Kidney tubule cell (primary cell): Measurements from ENCODE around the gene TPRX1.
"Not testable (repeated sequence)": the region's sequence is repeated elsewhere in the genome, so short reads cannot be mapped to it uniquely, and the experiment has no call there.

Experiments used
- DNase-seq: peaks from one replicate; pipeline ENCODE4 v3.0.0-alpha.2; 2018; ENCODE audit warnings: low spot score

TPRX1 gene

GRCh38 chr19:47801270-47801669 lies 3.1 kb downstream of the TPRX1 start:
- DNase-seq = no peak

- no peak for DNase-seq
Measured at GRCh38 chr19:47798904-47799266, 5.5 kb downstream of the TPRX1 start.

GRCh38 chr19:47797996-47798903 lies 6.1 kb downstream of the TPRX1 start:
- DNase-seq = no peak

DNA sequence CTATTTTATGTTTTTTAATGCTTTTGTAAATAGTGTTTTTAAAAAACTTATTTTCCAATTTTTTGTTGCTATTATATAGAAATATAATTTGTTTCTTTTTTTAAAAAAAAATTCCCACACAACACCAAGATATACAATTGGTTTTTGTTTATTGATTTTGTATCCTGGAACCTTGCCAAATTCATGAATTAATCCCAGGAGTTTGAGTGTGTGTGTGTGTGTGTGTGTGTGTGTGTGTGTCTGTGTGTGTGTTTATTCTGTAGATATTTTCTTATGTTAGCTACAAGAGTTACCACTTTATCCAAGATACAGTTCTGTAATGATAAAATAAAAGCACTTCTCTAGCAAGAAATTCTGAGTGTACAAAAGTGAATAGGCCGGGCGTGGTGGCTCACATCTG lies 7.6 kb downstream of the TPRX1 start:
- DNase-seq = no peak

GRCh38 chr19:47794526-47794925 lies 9.8 kb downstream of the TPRX1 start:
- DNase-seq = no peak

- DNase-seq = no peak
Measured at GRCh38 chr19:47792616-47793015, 11.7 kb downstream of the TPRX1 start.

- DNase-seq = peak; percentile 66
Measured at GRCh38 chr19:47790398-47790814, 13.9 kb downstream of the TPRX1 start.

DNA sequence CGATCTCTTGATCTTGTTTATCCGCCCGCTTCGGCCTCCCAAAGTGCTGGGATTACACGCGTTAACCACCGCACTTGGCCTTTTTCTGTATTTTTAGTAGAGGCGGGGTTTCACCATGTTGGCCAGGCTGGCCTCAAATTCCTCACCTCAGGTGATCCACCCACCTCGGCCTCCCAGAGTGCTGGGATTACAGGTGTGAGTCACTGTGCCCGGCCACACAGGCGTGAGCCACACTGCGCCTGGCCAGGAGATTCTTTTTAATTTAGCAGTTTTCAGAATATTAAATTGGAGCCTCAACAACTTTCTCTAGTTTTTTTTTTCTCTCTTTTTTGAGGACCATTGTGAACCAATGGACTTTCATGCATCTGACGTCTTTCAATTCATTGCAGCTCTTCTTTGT lies 14.5 kb downstream of the TPRX1 start:
- DNase-seq = peak; percentile 48

- not testable (repeated sequence) for DNase-seq
Measured at GRCh38 chr19:47787307-47787706, 17.0 kb downstream of the TPRX1 start.

DNA sequence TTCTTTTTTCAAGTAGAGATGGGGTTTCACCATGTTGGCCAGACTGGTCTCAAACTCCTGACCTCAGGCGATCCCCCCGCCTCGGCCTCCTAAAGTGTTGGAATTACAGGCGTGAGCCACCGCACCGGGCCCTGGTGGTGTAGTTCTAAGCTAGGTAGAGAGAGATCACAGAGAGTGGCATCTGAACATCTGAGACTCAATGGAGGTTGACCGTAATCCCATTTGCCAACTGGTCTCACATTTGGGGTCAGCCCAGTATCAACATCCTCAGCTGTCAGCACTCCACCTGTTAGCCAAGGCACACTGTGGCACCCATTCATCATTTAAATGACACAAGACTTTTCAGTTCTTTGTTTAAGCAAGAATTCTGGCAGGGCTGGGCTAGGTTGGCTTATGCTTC lies 17.8 kb downstream of the TPRX1 start:
- no peak for DNase-seq

DNA sequence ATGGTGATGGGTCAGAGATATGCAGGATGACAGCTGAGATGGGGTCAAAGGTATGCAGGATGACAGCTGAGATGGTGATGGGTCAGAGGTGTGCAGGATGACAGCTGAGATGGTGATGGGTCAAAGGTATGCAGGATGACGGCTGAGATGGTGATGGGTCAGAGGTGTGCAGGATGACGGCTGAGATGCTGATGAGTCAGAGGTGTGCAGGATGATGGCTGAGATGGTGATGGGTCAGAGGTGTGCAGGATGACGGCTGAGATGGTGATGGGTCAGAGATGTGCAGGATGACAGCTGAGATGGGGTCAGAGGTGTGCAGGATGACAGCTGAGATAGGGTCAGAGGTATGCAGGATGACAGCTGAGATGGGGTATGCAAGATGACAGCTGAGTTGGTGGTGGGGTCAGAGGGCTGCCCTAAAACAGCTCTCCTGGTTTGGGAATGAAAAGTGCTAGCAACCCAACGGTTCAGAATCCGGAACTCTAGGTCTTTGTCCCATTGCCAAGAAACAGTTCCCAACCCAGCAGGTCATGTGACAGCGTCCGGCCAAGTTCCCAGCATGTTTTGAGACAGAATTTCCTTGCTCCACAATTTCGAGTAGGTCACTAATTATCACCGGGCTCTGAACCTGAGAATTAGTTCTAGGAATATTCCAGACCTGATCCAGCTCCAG lies 22.6 kb downstream of the TPRX1 start:
- no peak for DNase-seq

DNA sequence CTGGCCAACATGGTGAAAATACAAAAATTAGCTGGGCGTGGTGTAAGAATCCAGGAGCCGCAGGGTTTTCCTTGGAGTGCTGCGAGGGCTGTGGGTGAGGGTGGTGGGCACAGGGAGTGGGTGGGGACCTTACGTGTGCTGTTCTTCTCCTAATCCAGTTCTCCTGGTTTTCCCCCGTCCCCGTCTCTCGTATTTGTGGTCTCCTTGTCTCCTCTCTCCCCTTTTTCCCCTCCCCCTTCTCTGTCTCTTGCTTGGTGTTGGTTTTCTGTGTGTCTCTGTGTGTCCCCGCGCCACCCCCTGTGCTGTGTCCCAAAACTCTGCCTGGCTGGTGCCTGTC lies 24.2 kb downstream of the TPRX1 start:
- no peak for DNase-seq

DNA sequence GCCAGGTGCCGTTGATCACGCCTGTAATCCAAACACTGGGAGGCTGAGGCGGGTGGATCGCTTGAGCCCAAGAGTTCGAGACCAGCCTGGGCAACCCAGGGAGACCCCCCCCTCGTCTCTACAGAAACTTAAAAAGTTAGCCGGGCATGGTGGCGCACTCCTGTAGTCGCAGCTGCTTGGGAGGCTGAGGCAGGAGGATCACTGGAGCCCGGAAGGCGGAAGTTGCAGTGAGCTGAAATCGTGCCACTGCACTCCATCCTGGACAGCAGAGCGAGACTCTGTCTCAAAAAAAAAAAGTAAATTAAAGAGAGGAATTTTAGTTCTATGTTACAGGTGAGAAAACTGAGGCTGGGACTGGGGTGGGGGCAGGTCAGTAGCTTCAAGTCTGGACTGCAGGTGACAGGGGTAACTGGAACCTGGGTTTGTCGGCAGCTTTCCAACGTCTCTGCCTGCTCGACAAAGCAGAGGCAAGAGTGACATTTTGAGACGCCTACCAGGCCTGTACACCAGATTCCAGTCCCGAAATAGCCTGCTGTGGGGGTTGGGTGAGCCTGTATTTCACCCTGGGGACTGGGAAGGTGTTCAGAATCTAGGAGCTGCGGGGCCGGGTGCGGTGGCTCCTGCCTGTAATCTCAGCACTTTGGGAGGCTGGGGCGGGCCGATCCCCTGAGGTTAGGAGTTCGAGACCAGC lies 24.7 kb downstream of the TPRX1 start:
- no peak for DNase-seq

DNA sequence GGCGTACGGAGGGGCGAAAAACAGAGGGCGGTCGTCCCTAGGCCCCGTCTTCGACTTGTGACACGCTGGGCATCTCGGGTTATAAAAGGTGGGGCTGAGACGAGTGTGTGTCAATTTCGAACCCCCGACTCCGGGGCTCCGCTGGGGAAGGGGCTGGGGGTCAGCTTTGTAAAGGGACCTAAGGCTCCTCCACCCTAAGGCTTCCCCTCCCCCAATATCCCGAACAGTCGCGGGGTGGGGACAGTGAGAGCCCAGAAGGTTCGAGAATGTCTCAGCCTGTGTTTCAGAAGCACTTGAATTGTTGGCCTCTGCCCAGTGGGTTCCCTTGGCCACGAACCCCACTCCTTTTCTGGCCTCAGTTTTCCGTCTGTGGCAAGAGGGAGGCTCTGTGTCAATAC lies 25.4 kb downstream of the TPRX1 start:
- DNase-seq = no peak

GRCh38 chr19:47778049-47778953 lies 26.1 kb downstream of the TPRX1 start, which contains the start of gene SELENOW:
TSS of gene SELENOW (plus strand) at chr19:47778703. CDS start at chr19:47778786, 83 bp downstream.
- peak; percentile 85 for DNase-seq

DNA sequence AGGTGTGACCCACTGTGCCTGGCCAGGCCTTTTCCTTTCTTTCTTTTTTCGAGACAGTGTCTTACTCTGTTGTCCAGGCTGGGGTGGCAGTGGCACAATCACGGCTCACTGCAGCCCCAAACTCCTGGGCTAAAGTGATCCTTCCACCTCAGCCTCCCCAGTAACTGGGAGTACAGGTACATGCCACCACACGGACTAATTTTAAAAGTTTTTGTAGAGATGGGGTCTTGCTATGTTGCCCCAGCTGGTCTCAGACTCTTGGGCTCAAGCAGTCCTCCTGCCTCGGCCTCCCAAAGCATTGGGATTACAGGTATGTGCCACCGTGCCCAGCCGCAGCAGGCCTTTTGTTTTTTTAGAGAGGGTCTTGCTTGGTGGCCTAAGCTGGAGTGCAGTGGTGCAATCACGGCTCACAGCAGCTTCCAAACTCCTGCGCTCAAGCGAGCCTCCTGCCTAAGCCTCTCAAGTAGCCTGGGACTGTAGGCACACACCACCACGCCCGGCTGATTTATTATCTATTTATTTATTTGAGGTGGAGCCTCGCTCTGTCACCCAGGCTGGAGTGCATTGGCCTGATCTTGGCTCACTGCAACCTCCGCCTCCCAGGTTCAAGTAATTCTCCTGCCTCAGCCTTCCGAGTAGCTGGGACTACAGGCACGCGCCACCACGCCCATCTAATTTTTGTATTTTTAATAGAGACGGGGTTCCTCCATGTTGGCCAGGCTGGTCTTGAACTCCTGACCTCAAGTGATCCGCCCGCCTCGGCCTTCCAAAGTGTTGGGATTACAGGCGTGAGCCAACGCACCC lies 26.9 kb downstream of the TPRX1 start:
- DNase-seq = not testable (repeated sequence)

DNA sequence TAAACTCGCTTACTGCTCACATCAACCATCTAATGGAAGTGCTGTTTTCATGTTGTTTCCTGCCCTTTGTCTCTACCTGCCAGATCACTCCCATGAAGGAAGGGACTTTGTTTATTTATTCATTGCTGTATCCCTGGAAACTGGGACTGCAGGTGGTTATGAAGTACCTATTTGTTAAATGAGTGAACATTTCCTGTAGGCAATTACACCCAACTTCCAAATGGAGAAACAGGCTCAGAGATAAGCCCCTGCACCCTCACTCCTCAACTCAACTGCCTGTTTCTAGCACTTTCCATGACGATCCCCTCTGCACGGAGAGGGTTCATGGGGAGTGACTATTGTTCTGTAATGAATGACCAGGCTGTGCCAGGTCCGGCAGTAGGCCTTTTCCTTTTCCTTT lies 27.8 kb downstream of the TPRX1 start:
- peak; percentile 58 for DNase-seq

GRCh38 chr19:47771291-47771690 lies 33.1 kb downstream of the TPRX1 start:
- not testable (repeated sequence) for DNase-seq

GRCh38 chr19:47769534-47769933 lies 34.8 kb downstream of the TPRX1 start:
- no peak for DNase-seq

GRCh38 chr19:47768604-47769003 lies 35.7 kb downstream of the TPRX1 start:
- no peak for DNase-seq

DNA sequence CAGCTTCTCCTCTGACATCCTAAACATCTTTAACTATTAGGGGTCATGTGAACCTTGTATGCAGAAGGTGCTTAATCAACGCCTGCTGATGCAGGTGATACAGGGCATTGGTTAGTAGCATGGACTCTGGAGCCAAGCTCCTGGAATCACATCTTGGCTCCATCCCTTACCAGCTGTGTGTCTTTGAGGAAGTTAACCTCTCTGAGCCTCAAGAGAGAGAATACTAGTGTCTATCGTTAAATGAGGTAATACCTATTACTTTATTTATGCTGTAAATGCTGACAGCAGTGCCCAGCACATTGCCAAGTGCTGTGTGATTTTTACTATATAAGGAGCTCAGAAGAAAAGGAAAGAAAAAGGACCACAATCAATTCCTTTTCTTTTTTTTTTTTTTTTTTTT lies 37.0 kb downstream of the TPRX1 start:
- no peak for DNase-seq
